Activated CD8-positive, alpha-beta T cell treated with anti-CD3 and anti-CD28 coated beads for 36 hours (primary cell): ENCODE measurements around the gene ATAD3B. TPM values are rescaled to one million over a fixed set of nuclear protein-coding genes. Genes with fewer than 3 reads are reported as not detected.
"Not testable (repeated sequence)": the region's sequence is repeated elsewhere in the genome, so short reads cannot be mapped to it uniquely, and the experiment has no call there.

Experiments
- ATAC-seq: fragments of 200-7000 bp; cut with Tn5 transposase; one replicate; pipeline ENCODE4 v1.10.0; 2021; ENCODE audit warnings: mild to moderate bottlenecking, moderate library complexity
- CTCF ChIA-PET: fragments of 350-600 bp; sonication (Branson Sonifier 250); formaldehyde crosslinking; loops from one replicate; lab custom pipeline; 2021; ENCODE audit warnings: antibody characterized with exemption; lab: Charles Lee
- POLR2A ChIA-PET: fragments of 350-600 bp; sonication (Branson Sonifier 250); formaldehyde crosslinking; loops from one replicate; lab custom pipeline; 2021; ENCODE audit warnings: antibody characterized with exemption; lab: Charles Lee
- DNase-seq: peaks from one replicate; pipeline ENCODE4 v3.0.0-alpha.2; 2020
- H3K27ac Mint-ChIP-seq: one replicate; pipeline ENCODE4 v1.8.0; 2021; ENCODE audit warnings: mild to moderate bottlenecking, mixed read lengths
- H3K27me3 Mint-ChIP-seq: one replicate; pipeline ENCODE4 v1.8.0; 2021; ENCODE audit warnings: mixed read lengths
- H3K36me3 Mint-ChIP-seq: one replicate; pipeline ENCODE4 v1.8.0; 2021; ENCODE audit warnings: low read depth, mixed read lengths
- H3K4me1 Mint-ChIP-seq: one replicate; pipeline ENCODE4 v1.8.0; 2021; ENCODE audit warnings: low read depth, mixed read lengths
- H3K4me3 Mint-ChIP-seq: one replicate; pipeline ENCODE4 v1.8.0; 2021; ENCODE audit warnings: mild to moderate bottlenecking, moderate library complexity, mixed read lengths
- H3K9me3 Mint-ChIP-seq: one replicate; pipeline ENCODE4 v1.8.0; 2021; ENCODE audit warnings: mixed read lengths
- intact Hi-C: fragments of 100-400 bp; cut with micrococcal nuclease; formaldehyde crosslinking; loops from one replicate; pipeline ENCODE4 v1.10.0; 2022
- total RNA-seq, 2 experiments: library from RNA; stranded (reverse); gene quantifications; one replicate each; pipeline ENCODE4 v1.2.3, GENCODE V29; 2021
- TF ChIP-seq, protein P1 (sequence below): fragments of 200-600 bp; IDR thresholded peaks from one replicate; pipeline ENCODE4 v1.8.0; 2022; ENCODE audit warnings: antibody characterized with exemption, mild to moderate bottlenecking

ATAD3B gene
- total RNA-seq, 2 experiments from 2014 or later, result 42.5 to 48.1 TPM

GRCh38 chr1:1482856-1483255 is 11.3 kb downstream of the ATAD3B start:
- ChIA-PET CTCF (no interaction called here), POLR2A (no interaction called here)
- no peaks in the 10 kb centered on the region for H3K9me3 Mint-ChIP-seq
- no peak overlapping the region for H3K27ac Mint-ChIP-seq
- no peaks in the 10 kb centered on the region for H3K27me3 Mint-ChIP-seq
- DNase-seq (no peak), ATAC-seq (no peak)
- H3K36me3 Mint-ChIP-seq, result peaks cover 22% of the 10 kb centered on the region
- intact Hi-C loops, result no loop called here
- no peak overlapping the region for H3K4me3 Mint-ChIP-seq
- H3K4me1 Mint-ChIP-seq, result no peaks in the 10 kb centered on the region
- TF ChIP-seq, protein P1, sequence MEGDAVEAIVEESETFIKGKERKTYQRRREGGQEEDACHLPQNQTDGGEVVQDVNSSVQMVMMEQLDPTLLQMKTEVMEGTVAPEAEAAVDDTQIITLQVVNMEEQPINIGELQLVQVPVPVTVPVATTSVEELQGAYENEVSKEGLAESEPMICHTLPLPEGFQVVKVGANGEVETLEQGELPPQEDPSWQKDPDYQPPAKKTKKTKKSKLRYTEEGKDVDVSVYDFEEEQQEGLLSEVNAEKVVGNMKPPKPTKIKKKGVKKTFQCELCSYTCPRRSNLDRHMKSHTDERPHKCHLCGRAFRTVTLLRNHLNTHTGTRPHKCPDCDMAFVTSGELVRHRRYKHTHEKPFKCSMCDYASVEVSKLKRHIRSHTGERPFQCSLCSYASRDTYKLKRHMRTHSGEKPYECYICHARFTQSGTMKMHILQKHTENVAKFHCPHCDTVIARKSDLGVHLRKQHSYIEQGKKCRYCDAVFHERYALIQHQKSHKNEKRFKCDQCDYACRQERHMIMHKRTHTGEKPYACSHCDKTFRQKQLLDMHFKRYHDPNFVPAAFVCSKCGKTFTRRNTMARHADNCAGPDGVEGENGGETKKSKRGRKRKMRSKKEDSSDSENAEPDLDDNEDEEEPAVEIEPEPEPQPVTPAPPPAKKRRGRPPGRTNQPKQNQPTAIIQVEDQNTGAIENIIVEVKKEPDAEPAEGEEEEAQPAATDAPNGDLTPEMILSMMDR, result no peak

- CTCF ChIA-PET, result no interaction called here
- Mint-ChIP-seq H3K4me1 (no peaks in the 10 kb centered on the region), H3K36me3 (peaks cover 26% of the 10 kb centered on the region), H3K9me3 (no peaks in the 10 kb centered on the region), H3K27me3 (no peaks in the 10 kb centered on the region), H3K4me3 (no peak overlapping the region), H3K27ac (no peak overlapping the region)
- POLR2A ChIA-PET, result interaction anchor here (1.2 kb wide), 1 partner anchor 20 kb away, joined by 3 read pairs; no protein-coding TSS in a partner anchor
- no peak for DNase-seq
- intact Hi-C loops, result no loop called here
- TF ChIP-seq, protein P1, result no peak
- ATAC-seq, result no peak
These were observed 12.1 kb downstream of the ATAD3B start for GRCh38 chr1:1483714-1484113.

DNA sequence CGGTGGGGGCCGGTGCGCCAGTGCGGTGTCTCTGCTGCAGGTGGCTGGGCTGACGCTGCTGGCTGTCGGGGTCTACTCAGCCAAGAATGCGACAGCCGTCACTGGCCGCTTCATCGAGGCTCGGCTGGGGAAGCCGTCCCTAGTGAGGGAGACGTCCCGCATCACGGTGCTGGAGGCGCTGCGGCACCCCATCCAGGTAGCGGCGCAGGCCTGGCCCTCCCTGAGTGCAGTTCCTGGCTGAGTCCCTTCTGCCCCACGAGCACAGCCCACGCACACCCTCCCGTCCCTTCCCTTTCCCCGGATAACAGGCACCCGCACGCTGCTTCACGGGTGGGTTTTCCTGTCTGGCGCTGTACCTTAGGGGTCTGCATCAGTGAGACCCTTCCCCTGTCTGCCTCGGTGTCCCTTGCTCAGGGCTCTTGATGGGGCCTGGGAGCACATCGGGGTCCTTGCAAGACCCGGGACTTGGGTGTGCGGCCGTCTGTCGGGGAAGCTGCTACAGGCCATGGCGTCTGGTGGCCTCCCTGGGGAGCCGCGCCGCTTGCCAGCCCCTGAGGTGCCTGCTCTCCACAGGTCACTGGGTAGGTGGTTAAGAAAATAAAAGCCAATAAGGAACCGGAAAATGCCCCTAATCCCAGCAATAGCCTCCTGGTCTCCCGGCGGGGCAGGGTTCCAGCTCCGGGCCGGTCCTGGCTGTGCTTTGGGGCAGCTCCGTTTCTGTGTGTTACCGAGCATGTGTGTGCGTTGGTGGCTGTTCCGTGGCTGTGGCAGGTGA is 13.6 kb downstream of the ATAD3B start:
- DNase-seq, H3K4me3 Mint-ChIP-seq, H3K9me3 Mint-ChIP-seq, H3K27ac Mint-ChIP-seq, H3K27me3 Mint-ChIP-seq, intact Hi-C loops, H3K4me1 Mint-ChIP-seq, ATAC-seq, POLR2A ChIA-PET, CTCF ChIA-PET: not testable (repeated sequence)
- H3K36me3 Mint-ChIP-seq, result peaks cover 29% of the 10 kb centered on the region

- H3K9me3 Mint-ChIP-seq, CTCF ChIA-PET, POLR2A ChIA-PET, H3K4me1 Mint-ChIP-seq, intact Hi-C loops, ATAC-seq, H3K27me3 Mint-ChIP-seq, H3K4me3 Mint-ChIP-seq, H3K27ac Mint-ChIP-seq, DNase-seq: not testable (repeated sequence)
- peaks cover 34% of the 10 kb centered on the region for H3K36me3 Mint-ChIP-seq
These were observed 14.3 kb downstream of the ATAD3B start for GRCh38 chr1:1485755-1486317.

- Mint-ChIP-seq H3K4me3 (no peak overlapping the region), H3K27me3 (no peaks in the 10 kb centered on the region), H3K27ac (no peak overlapping the region), H3K36me3 (peaks cover 46% of the 10 kb centered on the region), H3K9me3 (peaks cover 3% of the 10 kb centered on the region), H3K4me1 (no peaks in the 10 kb centered on the region)
- ATAC-seq (no peak), DNase-seq (no peak)
- POLR2A ChIA-PET, result no interaction called here
- intact Hi-C loops, result no loop called here
- TF ChIP-seq, protein P1, result no peak
- CTCF ChIA-PET, result no interaction called here
These were observed 16.1 kb downstream of the ATAD3B start for GRCh38 chr1:1487701-1488100.

GRCh38 chr1:1489231-1489630 is 17.7 kb downstream of the ATAD3B start:
- intact Hi-C loops, result no loop called here
- DNase-seq (no peak), ATAC-seq (no peak)
- peaks cover 6% of the 10 kb centered on the region for H3K9me3 Mint-ChIP-seq
- no peak overlapping the region for H3K27ac Mint-ChIP-seq
- peaks cover 52% of the 10 kb centered on the region for H3K36me3 Mint-ChIP-seq
- ChIA-PET CTCF (no interaction called here), POLR2A (no interaction called here)
- H3K27me3 Mint-ChIP-seq, result no peaks in the 10 kb centered on the region
- TF ChIP-seq, protein P1, result no peak
- H3K4me1 Mint-ChIP-seq, result no peaks in the 10 kb centered on the region
- H3K4me3 Mint-ChIP-seq, result no peak overlapping the region
